SK-N-SH (cell line): ENCODE measurements around the gene SMIM13. TPM values are rescaled to one million over a fixed set of nuclear protein-coding genes. Genes with fewer than 3 reads are reported as not detected.
A peak's percentile ranks its signal among the peaks of the same experiment; 100 is the strongest.

Source experiments
- CTCF ChIA-PET: fragments of 300-600, 350-600 bp; formaldehyde crosslinking; extraction: SDS; loops from one replicate; lab custom pipeline; 2021; lab: Yijun Ruan, JAX
- POLR2A ChIA-PET: fragments of 350-600 bp; sonication (Branson Sonifier 250); formaldehyde crosslinking; extraction: SDS; loops from one replicate; lab custom pipeline; 2020; ENCODE audit warnings: antibody characterized with exemption, inconsistent platforms; lab: Yijun Ruan, JAX
- DNase-seq: peaks from one replicate; pipeline ENCODE4 v3.0.0; 2012
- H2AFZ ChIP-seq: fragments of 200-600 bp; sonication (generic); 2 replicates; pipeline ENCODE4 v1.8.1; 2016; ENCODE audit warnings: antibody characterized with exemption, mild to moderate bottlenecking, low read depth
- H3F3A ChIP-seq: fragments of 200-600 bp; sonication (generic); replicated peaks from 2 replicates; pipeline ENCODE3; 2016; ENCODE audit warnings: antibody characterized with exemption, mild to moderate bottlenecking; ENCODE audit not compliant: insufficient read depth
- H3K27ac ChIP-seq, 2 experiments: fragments of 200-500 bp in 1 of 2; fragments of 200-600 bp in 1 of 2; sonication (Bioruptor generic) in 1 of 2; sonication (generic), shearing (Covaris generic) in 1 of 2; 2 replicates each; pipeline versions ENCODE4 v1.5.1 to v1.6.1; 2014 to 2016; ENCODE audit warnings: low read depth in 2 of 2, inconsistent platforms in 1 of 2, low read length in 1 of 2, mild to moderate bottlenecking in 1 of 2, mixed read lengths in 1 of 2
- H3K27me3 ChIP-seq: fragments of 200-600 bp; sonication (generic), shearing (Covaris generic); 2 replicates; pipeline ENCODE4 v1.6.1; 2016; ENCODE audit warnings: mixed run types; ENCODE audit not compliant: insufficient read depth
- H3K36me3 ChIP-seq, 2 experiments: fragments of 200-500 bp in 1 of 2; fragments of 200-600 bp in 1 of 2; sonication (Bioruptor generic) in 1 of 2; sonication (generic) in 1 of 2; replicated peaks in 1 of 2; 2 replicates each; pipeline versions ENCODE3 to v1.5.1; 2014 to 2016; ENCODE audit warnings: low read length in 1 of 2, mild to moderate bottlenecking in 1 of 2; ENCODE audit not compliant: insufficient read depth in 2 of 2, control insufficient read depth in 1 of 2
- H3K4me1 ChIP-seq, 2 experiments: fragments of 200-500 bp in 1 of 2; fragments of 200-600 bp in 1 of 2; sonication (Bioruptor generic) in 1 of 2; sonication (generic), shearing (Covaris generic) in 1 of 2; 2 replicates each; pipeline versions ENCODE4 v1.5.1 to v1.6.1; 2014 to 2016; ENCODE audit warnings: low read depth in 1 of 2, low read length in 1 of 2, mixed run types in 1 of 2; ENCODE audit not compliant: insufficient read depth in 2 of 2, control insufficient read depth in 1 of 2
- H3K4me2 ChIP-seq: fragments of 200-600 bp; sonication (generic), shearing (Covaris generic); 2 replicates; pipeline ENCODE4 v1.6.1; 2017; ENCODE audit warnings: mixed run types
- H3K4me3 ChIP-seq, 2 experiments: fragments of 200-500 bp in 1 of 2; fragments of 200-600 bp in 1 of 2; sonication (Bioruptor generic) in 1 of 2; sonication (generic), shearing (Covaris generic) in 1 of 2; 2 replicates each; pipeline versions ENCODE4 v1.5.1 to v1.8.1; 2014 to 2016; ENCODE audit warnings: low read depth in 2 of 2, inconsistent platforms in 1 of 2, low read length in 1 of 2, mild to moderate bottlenecking in 1 of 2, mixed read lengths in 1 of 2, moderate library complexity in 1 of 2
- H3K79me2 ChIP-seq: fragments of 200-600 bp; sonication (generic); 2 replicates; pipeline ENCODE4 v1.8.1; 2017; ENCODE audit warnings: mild to moderate bottlenecking; ENCODE audit not compliant: insufficient read depth
- H3K9ac ChIP-seq: fragments of 200-600 bp; sonication (generic); 2 replicates; pipeline ENCODE4 v1.6.1; 2017; ENCODE audit warnings: mixed run types
- H3K9me2 ChIP-seq: fragments of 200-600 bp; sonication (generic); 2 replicates; pipeline ENCODE4 v1.6.1; 2017; ENCODE audit warnings: mixed run types
- H3K9me3 ChIP-seq: fragments of 200-600 bp; sonication (generic); 2 replicates; pipeline ENCODE4 v1.6.1; 2017; ENCODE audit warnings: mixed run types, mild to moderate bottlenecking, moderate library complexity
- H4K20me1 ChIP-seq: fragments of 200-600 bp; sonication (generic); 2 replicates; pipeline ENCODE4 v1.6.1; 2017; ENCODE audit warnings: mild to moderate bottlenecking, mixed run types; ENCODE audit not compliant: insufficient read depth
- CHD2 ChIP-seq: fragments of 150-350 bp; IDR thresholded peaks from 2 replicates; pipeline ENCODE4 v1.6.1; 2018; ENCODE audit warnings: low read length; ENCODE audit not compliant: partially characterized antibody
- CTCF ChIP-seq: fragments of 200-600 bp; sonication (generic); IDR thresholded peaks from 2 replicates; pipeline ENCODE4 v1.6.1; 2017; ENCODE audit warnings: antibody characterized with exemption, mild to moderate bottlenecking, moderate library complexity
- ELF1 ChIP-seq: IDR thresholded peaks from 2 replicates; pipeline ENCODE4 v1.4.0; 2012
- EP300 ChIP-seq, 2 experiments: IDR thresholded peaks; 2 replicates each; pipeline versions ENCODE4 v1.4.0 to v1.6.1; 2012; ENCODE audit warnings: borderline replicate concordance in 1 of 2, low read depth in 1 of 2, low read length in 1 of 2
- EZH2phosphoT487 ChIP-seq: fragments of 200-600 bp; sonication (generic); IDR thresholded peaks from 2 replicates; pipeline ENCODE4 v1.6.1; 2017; ENCODE audit warnings: low read depth, mixed run types, mild to moderate bottlenecking, antibody characterized with exemption, moderate library complexity, borderline replicate concordance
- FOSL2 ChIP-seq: IDR thresholded peaks from 2 replicates; pipeline ENCODE4 v1.4.0; 2012; ENCODE audit warnings: low read depth, mild to moderate bottlenecking, moderate library complexity, borderline replicate concordance
- GABPA ChIP-seq: IDR thresholded peaks from 2 replicates; pipeline ENCODE4 v1.4.0; 2012; ENCODE audit warnings: low read depth, mild to moderate bottlenecking
- GATA2 ChIP-seq: sonication (generic); formaldehyde crosslinking; IDR thresholded peaks from 2 replicates; pipeline ENCODE4 v1.5.0; 2020; ENCODE audit warnings: mild to moderate bottlenecking, missing genetic modification reagents
- MEF2A ChIP-seq: IDR thresholded peaks from 2 replicates; pipeline ENCODE4 v1.4.0; 2012; ENCODE audit warnings: low read depth, borderline replicate concordance
- NFIC ChIP-seq: IDR thresholded peaks from 2 replicates; pipeline ENCODE4 v1.4.0; 2012; ENCODE audit warnings: borderline replicate concordance
- RAD21 ChIP-seq: IDR thresholded peaks from 2 replicates; pipeline ENCODE4 v1.6.1; 2012; ENCODE audit warnings: mild to moderate bottlenecking, low read length
- TAF1 ChIP-seq: IDR thresholded peaks from 2 replicates; pipeline ENCODE4 v1.6.1; 2012; ENCODE audit warnings: low read depth, mild to moderate bottlenecking, low read length, moderate library complexity, borderline replicate concordance
- TCF12 ChIP-seq: IDR thresholded peaks from 2 replicates; pipeline ENCODE4 v1.4.0; 2012
- TEAD4 ChIP-seq: IDR thresholded peaks from 2 replicates; pipeline ENCODE4 v1.4.0; 2012; ENCODE audit warnings: mild to moderate bottlenecking, borderline replicate concordance; ENCODE audit not compliant: insufficient read depth
- USF1 ChIP-seq: IDR thresholded peaks from 2 replicates; pipeline ENCODE4 v1.4.0; 2012; ENCODE audit warnings: low read depth, borderline replicate concordance
- whole genome bisulfite sequencing: methylation state at CpG from one replicate; pipeline ENCODE4 v1.1.6; 2017; ENCODE audit warnings: low lambda C conversion rate; 5-methylcytosine and 5-hydroxymethylcytosine counted together
- polyA plus RNA-seq, 3 experiments: library from polyadenylated mRNA; depleted of rRNA; stranded (reverse); fragments of >200 nt; gene quantifications; 2 replicates each; pipeline ENCODE4 v1.2.3, GENCODE V29; 2012
- TF ChIP-seq, protein P1 (sequence below): fragments of 150-350 bp; IDR thresholded peaks from 2 replicates; pipeline ENCODE4 v1.6.1; 2016; ENCODE audit warnings: mild to moderate bottlenecking, low read depth, low read length
- TF ChIP-seq, protein P2 (sequence below): IDR thresholded peaks from 2 replicates; pipeline ENCODE4; 2012
- TF ChIP-seq, protein P3 (sequence below): IDR thresholded peaks from 2 replicates; pipeline ENCODE4 v1.4.0; 2012; ENCODE audit warnings: low read depth

The SMIM13 gene
- polyA plus RNA-seq, 1 of the 3 experiments (the other 2 are of a cell fraction): 2.1 TPM

DNA sequence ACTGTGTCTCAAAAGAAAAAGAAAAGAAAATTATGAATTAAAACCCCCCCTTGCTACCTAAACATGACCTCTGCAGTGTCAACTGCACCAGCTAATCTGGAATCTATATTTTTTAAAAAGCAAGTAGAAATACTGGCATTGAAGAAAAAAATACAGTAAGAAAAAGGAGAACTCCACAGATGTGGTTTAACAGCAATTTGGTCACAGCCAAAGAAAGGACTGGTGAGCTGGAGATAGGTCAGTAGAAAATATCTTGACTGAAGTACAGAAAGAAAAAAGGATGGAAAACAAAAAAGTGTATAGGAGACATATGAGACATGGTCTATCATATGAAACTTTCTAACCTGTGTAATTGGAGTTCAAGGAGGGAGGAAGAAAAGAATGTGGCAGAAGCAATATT, 62.0 kb downstream of the SMIM13 start:
- no peaks in the 10 kb centered on the region for H4K20me1 ChIP-seq
- H3K79me2 ChIP-seq: no peaks in the 10 kb centered on the region
- H3K9ac ChIP-seq: no peak overlapping the region
- no peaks in the 10 kb centered on the region for H3K9me2 ChIP-seq
- CTCF ChIA-PET: interaction anchor here (0.6 to 0.7 kb wide), 3 partner anchors 21 to 341 kb away, joined by 3 read pairs; no protein-coding TSS in a partner anchor
- H2AFZ ChIP-seq: no peak overlapping the region
- DNase-seq: no peak
- H3K4me1 ChIP-seq: no peaks in the 10 kb centered on the region; a peak in 1 of 4 replicates
- no peak overlapping the region for H3K4me3 ChIP-seq
- H3K9me3 ChIP-seq: 0 out of 2 replicates have a peak, but pooled peaks cover 13% of the 10 kb centered on the region
- TF ChIP-seq ELF1 (no peak), CHD2 (no peak), GATA2 (CRISPR knock-in tag) (no peak), USF1 (no peak), TEAD4 (no peak)
- TF ChIP-seq, protein P1, sequence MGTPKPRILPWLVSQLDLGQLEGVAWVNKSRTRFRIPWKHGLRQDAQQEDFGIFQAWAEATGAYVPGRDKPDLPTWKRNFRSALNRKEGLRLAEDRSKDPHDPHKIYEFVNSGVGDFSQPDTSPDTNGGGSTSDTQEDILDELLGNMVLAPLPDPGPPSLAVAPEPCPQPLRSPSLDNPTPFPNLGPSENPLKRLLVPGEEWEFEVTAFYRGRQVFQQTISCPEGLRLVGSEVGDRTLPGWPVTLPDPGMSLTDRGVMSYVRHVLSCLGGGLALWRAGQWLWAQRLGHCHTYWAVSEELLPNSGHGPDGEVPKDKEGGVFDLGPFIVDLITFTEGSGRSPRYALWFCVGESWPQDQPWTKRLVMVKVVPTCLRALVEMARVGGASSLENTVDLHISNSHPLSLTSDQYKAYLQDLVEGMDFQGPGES: no peak
- POLR2A ChIA-PET: no interaction called here
- H3K27ac ChIP-seq: no peak overlapping the region
- peaks cover 12% of the 10 kb centered on the region for H3F3A ChIP-seq
- no peaks in the 10 kb centered on the region for H3K27me3 ChIP-seq
- no peaks in the 10 kb centered on the region for H3K36me3 ChIP-seq
- H3K4me2 ChIP-seq: no peak overlapping the region

DNA sequence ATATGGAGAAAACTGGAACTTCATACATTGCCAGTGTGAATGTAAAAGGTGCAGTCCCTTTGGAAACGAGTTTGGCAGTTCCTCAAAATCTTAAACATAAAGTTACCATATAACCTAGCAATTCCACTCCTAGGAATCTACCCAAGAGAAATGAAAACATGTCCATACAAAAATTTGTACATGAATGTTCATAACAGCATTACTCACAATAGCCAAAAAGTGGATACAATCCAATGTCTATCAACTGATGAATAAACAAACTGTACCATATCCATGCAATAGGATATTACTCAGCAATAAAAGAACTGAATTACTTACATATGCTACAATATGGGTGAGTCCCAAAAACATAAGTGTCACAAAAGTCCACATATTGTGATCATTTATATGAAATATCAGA, 66.6 kb downstream of the SMIM13 start:
- H3K4me2 ChIP-seq: no peak overlapping the region
- WGBS: 70% methylated on average over 1 of the region's 1 CpG

More for the DNA sequence above, 66.6 kb downstream of the SMIM13 start:
- 0 out of 2 replicates have a peak, but pooled peaks cover 13% of the 10 kb centered on the region for H3K9me3 ChIP-seq
- H2AFZ ChIP-seq: no peak overlapping the region
- H3K4me1 ChIP-seq: peaks cover 4 to 10% of the 10 kb centered on the region in 2 experiments; a peak in 2 of 4 replicates
- no peaks in the 10 kb centered on the region for H3K27me3 ChIP-seq
- no peaks in the 10 kb centered on the region for H4K20me1 ChIP-seq
- no peak overlapping the region for H3K9ac ChIP-seq
- H3K27ac ChIP-seq: peak overlapping the region; percentile 72 to 73; a peak in 3 of 4 replicates
- no peaks in the 10 kb centered on the region for H3K36me3 ChIP-seq
- POLR2A ChIA-PET: no interaction called here
- no peaks in the 10 kb centered on the region for H3K9me2 ChIP-seq
- peaks cover 26% of the 10 kb centered on the region for H3F3A ChIP-seq
- DNase-seq: no peak
- H3K4me3 ChIP-seq: no peak overlapping the region
- H3K79me2 ChIP-seq: no peaks in the 10 kb centered on the region
- TF ChIP-seq GABPA (no peak), NFIC (no peak), EP300 (IDR thresholded peaks at IDR 0.05; ENCODE audit: borderline replicate concordance in 1 of 2, low read depth in 1 of 2, low read length in 1 of 2) (no peak), FOSL2 (no peak), MEF2A (no peak), ELF1 (no peak), TAF1 (no peak), TCF12 (no peak), EZH2phosphoT487 (no peak), CTCF (no peak), RAD21 (no peak)
- TF ChIP-seq, protein P2, sequence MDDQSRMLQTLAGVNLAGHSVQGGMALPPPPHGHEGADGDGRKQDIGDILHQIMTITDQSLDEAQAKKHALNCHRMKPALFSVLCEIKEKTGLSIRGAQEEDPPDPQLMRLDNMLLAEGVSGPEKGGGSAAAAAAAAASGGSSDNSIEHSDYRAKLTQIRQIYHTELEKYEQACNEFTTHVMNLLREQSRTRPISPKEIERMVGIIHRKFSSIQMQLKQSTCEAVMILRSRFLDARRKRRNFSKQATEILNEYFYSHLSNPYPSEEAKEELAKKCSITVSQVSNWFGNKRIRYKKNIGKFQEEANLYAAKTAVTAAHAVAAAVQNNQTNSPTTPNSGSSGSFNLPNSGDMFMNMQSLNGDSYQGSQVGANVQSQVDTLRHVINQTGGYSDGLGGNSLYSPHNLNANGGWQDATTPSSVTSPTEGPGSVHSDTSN: no peak
- TF ChIP-seq, protein P3, sequence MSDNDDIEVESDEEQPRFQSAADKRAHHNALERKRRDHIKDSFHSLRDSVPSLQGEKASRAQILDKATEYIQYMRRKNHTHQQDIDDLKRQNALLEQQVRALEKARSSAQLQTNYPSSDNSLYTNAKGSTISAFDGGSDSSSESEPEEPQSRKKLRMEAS: no peak
- CTCF ChIA-PET: no interaction called here
